Measurements from ENCODE around the gene AGPAT4.

The AGPAT4 gene

GRCh38 chr6:161166176-161166575, 107.7 kb downstream of the AGPAT4 start:
- no peak for DNase-seq (ENCODE audit: low read depth, low spot score)

- DNase-seq (ENCODE audit: low read depth, low spot score) = no peak
Measured at GRCh38 chr6:161164182-161164625, 109.7 kb downstream of the AGPAT4 start.

GRCh38 chr6:161163466-161164181, 110.2 kb downstream of the AGPAT4 start:
- no peak for DNase-seq (ENCODE audit: low read depth, low spot score)

- no peak for DNase-seq (ENCODE audit: low read depth, low spot score)
Measured at GRCh38 chr6:161162722-161163121, 111.1 kb downstream of the AGPAT4 start.

- no peak for DNase-seq (ENCODE audit: low read depth, low spot score)
Measured at GRCh38 chr6:161161889-161162624, 111.8 kb downstream of the AGPAT4 start.

GRCh38 chr6:161161121-161161520, 112.7 kb downstream of the AGPAT4 start:
- no peak for DNase-seq (ENCODE audit: low read depth, low spot score)

- no peak for DNase-seq (ENCODE audit: low read depth, low spot score)
Measured at GRCh38 chr6:161154796-161155335, 119.0 kb downstream of the AGPAT4 start.

GRCh38 chr6:161153725-161154124, 120.1 kb downstream of the AGPAT4 start:
- no peak for DNase-seq (ENCODE audit: low read depth, low spot score)

- DNase-seq (ENCODE audit: low read depth, low spot score) = no peak
Measured at GRCh38 chr6:161152907-161153662, 120.8 kb downstream of the AGPAT4 start.

- no peak for DNase-seq (ENCODE audit: low read depth, low spot score)
Measured at GRCh38 chr6:161152527-161152862, 121.4 kb downstream of the AGPAT4 start.

- no peak for DNase-seq (ENCODE audit: low read depth, low spot score)
Measured at GRCh38 chr6:161151660-161152526, 122.0 kb downstream of the AGPAT4 start.

- DNase-seq (ENCODE audit: low read depth, low spot score) = no peak
Measured at GRCh38 chr6:161151059-161151645, 122.7 kb downstream of the AGPAT4 start.

GRCh38 chr6:161150566-161150965, 123.3 kb downstream of the AGPAT4 start:
- DNase-seq (ENCODE audit: low read depth, low spot score) = no peak

GRCh38 chr6:161150136-161150535, 123.7 kb downstream of the AGPAT4 start:
- no peak for DNase-seq (ENCODE audit: low read depth, low spot score)

GRCh38 chr6:161143663-161144430, 130.0 kb downstream of the AGPAT4 start:
- DNase-seq (ENCODE audit: low read depth, low spot score) = no peak

- no peak for DNase-seq (ENCODE audit: low read depth, low spot score)
Measured at GRCh38 chr6:161142957-161143296, 130.9 kb downstream of the AGPAT4 start.

GRCh38 chr6:161141173-161141572, 132.7 kb downstream of the AGPAT4 start:
- DNase-seq (ENCODE audit: low read depth, low spot score) = no peak

- no peak for DNase-seq (ENCODE audit: low read depth, low spot score)
Measured at GRCh38 chr6:161140554-161140875, 133.3 kb downstream of the AGPAT4 start.

- DNase-seq (ENCODE audit: low read depth, low spot score) = no peak
Measured at GRCh38 chr6:161139766-161140553, 133.9 kb downstream of the AGPAT4 start.
